HepG2 (cell line): ENCODE results near the gene RNF183.

Experiments
- HES4 ChIP-seq: sonication (generic); formaldehyde crosslinking; IDR thresholded peaks from 2 replicates; pipeline ENCODE4 v1.9.0; 2021; ENCODE audit warnings: mild to moderate bottlenecking, missing genetic modification reagents, borderline replicate concordance
- NFRKB ChIP-seq: fragments of 450-650 bp; IDR thresholded peaks from 2 replicates; pipeline ENCODE4 v1.6.1; 2017
- TAF15 ChIP-seq: fragments of 200-400 bp; formaldehyde crosslinking; IDR thresholded peaks from one replicate; pipeline ENCODE4 v1.6.1; 2018; ENCODE audit warnings: mild to moderate bottlenecking, low read depth, low read length; ENCODE audit not compliant: poor library complexity, severe bottlenecking

DNA sequence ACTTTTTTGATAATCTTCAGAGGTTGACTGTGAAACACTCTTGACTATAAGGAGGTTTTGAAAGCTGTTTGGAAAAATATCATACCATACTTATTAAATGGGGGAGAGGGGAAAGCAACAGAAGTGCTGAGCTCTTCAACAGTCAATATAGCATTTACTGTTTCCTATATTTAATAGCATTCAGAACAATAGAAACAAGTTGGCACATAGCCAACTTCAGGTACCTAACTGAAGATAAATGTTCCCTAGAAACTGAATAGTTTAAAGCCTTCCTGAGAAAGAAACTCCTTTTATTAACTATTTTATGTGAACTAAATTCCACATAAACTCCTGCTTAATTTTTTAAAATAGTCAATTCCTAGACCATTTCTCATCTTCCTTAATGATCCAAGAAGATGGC lies 55.5 kb downstream of the RNF183 start:
- TF ChIP-seq NFRKB, result no peak
- no peak for TF ChIP-seq TAF15
- no peak for TF ChIP-seq HES4
